Measurements from ENCODE around the gene PEX16.
"Not testable (repeated sequence)": the region's sequence is repeated elsewhere in the genome, so short reads cannot be mapped to it uniquely, and the experiment has no call there.

Gene PEX16

GRCh38 chr11:45906096-45906682 lies 11.5 kb downstream of the PEX16 start:
- no peak overlapping the region for H3K27ac ChIP-seq (ENCODE audit: low read depth, low read length, poor library complexity, severe bottlenecking)
- no peak overlapping the region for H2AFZ ChIP-seq (ENCODE audit: low read length)
- H3K4me2 ChIP-seq (ENCODE audit: low read length): no peak overlapping the region
- no peaks in the 10 kb centered on the region for H4K20me1 ChIP-seq (ENCODE audit: insufficient read depth, low read length)
- H3K9me2 ChIP-seq (ENCODE audit: low read depth, low read length): no peaks in the 10 kb centered on the region
- H3K36me3 ChIP-seq (ENCODE audit: insufficient read depth, low read length): peaks cover 18% of the 10 kb centered on the region
- no peak overlapping the region for H3K4me3 ChIP-seq (ENCODE audit: low read depth, low read length, poor library complexity, severe bottlenecking)
- TF ChIP-seq, protein P1, sequence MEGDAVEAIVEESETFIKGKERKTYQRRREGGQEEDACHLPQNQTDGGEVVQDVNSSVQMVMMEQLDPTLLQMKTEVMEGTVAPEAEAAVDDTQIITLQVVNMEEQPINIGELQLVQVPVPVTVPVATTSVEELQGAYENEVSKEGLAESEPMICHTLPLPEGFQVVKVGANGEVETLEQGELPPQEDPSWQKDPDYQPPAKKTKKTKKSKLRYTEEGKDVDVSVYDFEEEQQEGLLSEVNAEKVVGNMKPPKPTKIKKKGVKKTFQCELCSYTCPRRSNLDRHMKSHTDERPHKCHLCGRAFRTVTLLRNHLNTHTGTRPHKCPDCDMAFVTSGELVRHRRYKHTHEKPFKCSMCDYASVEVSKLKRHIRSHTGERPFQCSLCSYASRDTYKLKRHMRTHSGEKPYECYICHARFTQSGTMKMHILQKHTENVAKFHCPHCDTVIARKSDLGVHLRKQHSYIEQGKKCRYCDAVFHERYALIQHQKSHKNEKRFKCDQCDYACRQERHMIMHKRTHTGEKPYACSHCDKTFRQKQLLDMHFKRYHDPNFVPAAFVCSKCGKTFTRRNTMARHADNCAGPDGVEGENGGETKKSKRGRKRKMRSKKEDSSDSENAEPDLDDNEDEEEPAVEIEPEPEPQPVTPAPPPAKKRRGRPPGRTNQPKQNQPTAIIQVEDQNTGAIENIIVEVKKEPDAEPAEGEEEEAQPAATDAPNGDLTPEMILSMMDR (IDR thresholded peaks at IDR 0.05; ENCODE audit: low read length): no peak
- no peak for TF ChIP-seq EZH2 (IDR thresholded peaks at IDR 0.05; ENCODE audit: borderline replicate concordance, low read length)
- H3K9me3 ChIP-seq (ENCODE audit: low read length): no peaks in the 10 kb centered on the region
- no peaks in the 10 kb centered on the region for H3K79me2 ChIP-seq (ENCODE audit: insufficient read depth, low read length)
- H3K27me3 ChIP-seq (ENCODE audit: insufficient read depth, low read length): peaks cover 4% of the 10 kb centered on the region; the same call in 1 of the 2 replicates
- H3F3A ChIP-seq (ENCODE audit: insufficient read depth, low read length): no peaks in the 10 kb centered on the region
- H3K4me1 ChIP-seq (ENCODE audit: insufficient read depth, low read length, severe bottlenecking): peaks cover 8% of the 10 kb centered on the region
- H3K9ac ChIP-seq (ENCODE audit: low read length): no peak overlapping the region

DNA sequence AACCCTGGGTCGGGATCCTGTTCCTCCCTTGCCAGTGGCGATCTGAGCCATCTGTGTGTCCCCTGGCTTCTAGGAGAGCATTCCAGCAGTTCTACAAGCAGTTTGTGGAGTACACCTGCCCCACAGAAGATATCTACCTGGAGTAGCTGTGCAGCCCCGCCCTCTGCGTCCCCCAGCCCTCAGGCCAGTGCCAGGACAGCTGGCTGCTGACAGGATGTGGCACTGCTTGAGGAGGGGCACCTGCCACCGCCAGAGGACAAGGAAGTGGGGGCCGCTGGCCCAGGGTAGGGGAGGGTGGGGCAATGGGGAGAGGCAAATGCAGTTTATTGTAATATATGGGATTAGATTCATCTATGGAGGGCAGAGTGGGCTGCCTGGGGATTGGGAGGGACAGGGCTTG lies 12.1 kb downstream of the PEX16 start:
- H3K36me3 ChIP-seq (ENCODE audit: insufficient read depth, low read length): peaks cover 12% of the 10 kb centered on the region
- not testable (repeated sequence) for H3K9me2 ChIP-seq (ENCODE audit: low read depth, low read length); H3K4me3 ChIP-seq (ENCODE audit: low read depth, low read length, poor library complexity, severe bottlenecking); H3K4me2 ChIP-seq (ENCODE audit: low read length); H3K27ac ChIP-seq (ENCODE audit: low read depth, low read length, poor library complexity, severe bottlenecking); H3K27me3 ChIP-seq (ENCODE audit: insufficient read depth, low read length); H3F3A ChIP-seq (ENCODE audit: insufficient read depth, low read length); H3K9ac ChIP-seq (ENCODE audit: low read length); H4K20me1 ChIP-seq (ENCODE audit: insufficient read depth, low read length); H3K9me3 ChIP-seq (ENCODE audit: low read length); H2AFZ ChIP-seq (ENCODE audit: low read length); H3K4me1 ChIP-seq (ENCODE audit: insufficient read depth, low read length, severe bottlenecking); H3K79me2 ChIP-seq (ENCODE audit: insufficient read depth, low read length)

GRCh38 chr11:45905095-45905494 lies 12.6 kb downstream of the PEX16 start:
- H4K20me1 ChIP-seq (ENCODE audit: insufficient read depth, low read length): no peaks in the 10 kb centered on the region
- no peak overlapping the region for H3K4me3 ChIP-seq (ENCODE audit: low read depth, low read length, poor library complexity, severe bottlenecking)
- H3K9ac ChIP-seq (ENCODE audit: low read length): no peak overlapping the region
- H2AFZ ChIP-seq (ENCODE audit: low read length): no peak overlapping the region
- no peak overlapping the region for H3K27ac ChIP-seq (ENCODE audit: low read depth, low read length, poor library complexity, severe bottlenecking)
- no peak overlapping the region for H3K4me2 ChIP-seq (ENCODE audit: low read length)
- H3K9me2 ChIP-seq (ENCODE audit: low read depth, low read length): no peaks in the 10 kb centered on the region
- H3K27me3 ChIP-seq (ENCODE audit: insufficient read depth, low read length): peaks cover 4% of the 10 kb centered on the region; the same call in 1 of the 2 replicates
- H3F3A ChIP-seq (ENCODE audit: insufficient read depth, low read length): no peaks in the 10 kb centered on the region
- peaks cover 12% of the 10 kb centered on the region for H3K4me1 ChIP-seq (ENCODE audit: insufficient read depth, low read length, severe bottlenecking)
- no peaks in the 10 kb centered on the region for H3K79me2 ChIP-seq (ENCODE audit: insufficient read depth, low read length)
- H3K9me3 ChIP-seq (ENCODE audit: low read length): no peaks in the 10 kb centered on the region
- TF ChIP-seq, protein P1 (IDR thresholded peaks at IDR 0.05; ENCODE audit: low read length): no peak
- no peak for TF ChIP-seq EZH2 (IDR thresholded peaks at IDR 0.05; ENCODE audit: borderline replicate concordance, low read length)
- H3K36me3 ChIP-seq (ENCODE audit: insufficient read depth, low read length): peaks cover 8% of the 10 kb centered on the region

GRCh38 chr11:45904309-45904915 lies 13.3 kb downstream of the PEX16 start:
- no peak overlapping the region for H3K9ac ChIP-seq (ENCODE audit: low read length)
- no peak overlapping the region for H3K4me2 ChIP-seq (ENCODE audit: low read length)
- H3K4me1 ChIP-seq (ENCODE audit: insufficient read depth, low read length, severe bottlenecking): peaks cover 12% of the 10 kb centered on the region
- H3K27me3 ChIP-seq (ENCODE audit: insufficient read depth, low read length): peaks cover 4% of the 10 kb centered on the region; the same call in 1 of the 2 replicates
- no peak overlapping the region for H2AFZ ChIP-seq (ENCODE audit: low read length)
- peaks cover under 1% of the 10 kb centered on the region for H3K36me3 ChIP-seq (ENCODE audit: insufficient read depth, low read length)
- H3K27ac ChIP-seq (ENCODE audit: low read depth, low read length, poor library complexity, severe bottlenecking): no peak overlapping the region
- no peaks in the 10 kb centered on the region for H3F3A ChIP-seq (ENCODE audit: insufficient read depth, low read length)
- no peak overlapping the region for H3K4me3 ChIP-seq (ENCODE audit: low read depth, low read length, poor library complexity, severe bottlenecking)
- no peaks in the 10 kb centered on the region for H3K79me2 ChIP-seq (ENCODE audit: insufficient read depth, low read length)
- no peaks in the 10 kb centered on the region for H3K9me2 ChIP-seq (ENCODE audit: low read depth, low read length)
- H4K20me1 ChIP-seq (ENCODE audit: insufficient read depth, low read length): no peaks in the 10 kb centered on the region
- no peaks in the 10 kb centered on the region for H3K9me3 ChIP-seq (ENCODE audit: low read length)
- TF ChIP-seq, protein P1 (IDR thresholded peaks at IDR 0.05; ENCODE audit: low read length): no peak
- TF ChIP-seq EZH2 (IDR thresholded peaks at IDR 0.05; ENCODE audit: borderline replicate concordance, low read length): no peak

Data from OCI-LY1 (cell line).